SK-N-MC (cell line): Measurements from ENCODE around the gene CLASP1.

Source experiments
- EZH2 ChIP-seq: fragments of 200-600 bp; sonication (generic); IDR thresholded peaks from one replicate; pipeline ENCODE4 v1.6.1; 2017; ENCODE audit warnings: antibody characterized with exemption
- POLR2AphosphoS5 ChIP-seq: IDR thresholded peaks from 2 replicates; pipeline ENCODE4 v1.6.1; 2012; ENCODE audit warnings: mild to moderate bottlenecking, low read depth, low read length, borderline replicate concordance

DNA sequence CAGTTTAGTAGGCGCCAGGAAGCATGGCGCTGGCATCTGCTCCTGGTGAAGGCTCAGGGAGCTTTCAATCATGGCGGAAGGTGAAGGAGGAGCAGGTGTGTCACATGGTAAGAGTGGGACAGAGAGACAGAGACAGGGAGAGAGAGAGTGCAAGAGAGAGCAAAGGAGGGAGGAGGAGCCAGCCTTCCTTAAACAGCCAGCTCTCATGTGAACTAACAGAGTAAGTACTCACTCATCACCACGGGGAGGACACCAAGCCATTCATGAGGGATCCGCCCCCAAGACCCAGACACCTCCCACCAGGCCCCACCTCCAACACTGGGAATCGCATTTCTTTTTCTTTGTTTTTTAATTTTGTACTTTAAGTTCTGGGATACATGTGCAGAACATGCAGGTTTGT, 40.8 kb upstream of the CLASP1 start:
- TF ChIP-seq POLR2AphosphoS5, result no peak
- TF ChIP-seq EZH2, result no peak
